ENCODE data around the gene EHD3. TPM values are rescaled to one million over a fixed set of nuclear protein-coding genes. Genes with fewer than 3 reads are reported as not detected.

Gene EHD3
- total and polyA plus RNA-seq, 2 of the 8 experiments (the other 6 are each of a cell fraction or from before 2014, with no cell fraction given): 9.3 to 12.0 TPM

DNA sequence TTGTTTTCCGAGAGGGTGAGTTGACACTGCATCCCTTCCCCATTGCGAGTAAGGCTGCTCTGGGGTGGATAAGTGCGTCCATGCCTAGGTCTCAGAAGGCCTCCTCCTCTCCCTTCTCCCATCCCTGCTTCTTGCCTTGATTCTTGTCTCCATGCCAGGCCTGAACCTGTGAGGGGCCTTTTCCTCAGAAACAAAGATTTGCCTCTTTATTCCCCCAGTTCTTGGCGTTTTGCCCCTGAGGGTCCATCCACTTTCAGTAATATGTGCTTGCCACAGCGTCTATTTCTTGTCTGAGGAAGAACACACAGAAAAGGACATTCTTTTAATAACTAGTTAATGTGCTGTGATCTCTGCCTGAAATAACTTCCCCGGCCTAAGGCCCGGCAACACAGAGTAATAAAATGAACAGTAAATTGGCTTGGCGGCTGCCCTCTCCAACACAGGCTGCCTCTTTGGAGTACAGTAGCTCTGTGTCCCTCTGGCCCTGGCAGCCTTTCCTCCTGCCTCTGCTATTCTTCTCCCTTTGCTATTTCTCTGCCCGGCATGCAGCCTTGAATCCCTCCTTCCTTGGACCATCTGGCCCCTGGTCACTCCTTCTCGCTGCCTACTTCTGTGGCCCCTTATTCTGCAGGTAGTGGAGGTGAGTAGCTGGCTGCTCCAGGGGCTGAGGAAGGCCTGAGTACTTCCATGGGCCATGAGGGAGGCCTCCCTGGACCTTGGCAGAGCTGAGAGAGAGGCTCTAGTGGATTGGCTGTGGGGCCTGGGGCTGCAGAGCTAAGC lies 4.4 kb downstream of the EHD3 start (continued):
- TF ChIP-seq KDM1A (IDR thresholded peaks at IDR 0.05; ENCODE audit: borderline replicate concordance, low read length): no peak
- TF ChIP-seq CHD2 (IDR thresholded peaks at IDR 0.05; ENCODE audit: low read length): no peak
- TF ChIP-seq MAFK (IDR thresholded peaks at IDR 0.05; ENCODE audit: low read depth, low read length): no peak
- TF ChIP-seq CTBP2 (IDR thresholded peaks at IDR 0.05; ENCODE audit: borderline replicate concordance, insufficient read depth, insufficient read length, low read length): no peak
- no peak for TF ChIP-seq CBX8 (IDR thresholded peaks at IDR 0.05; ENCODE audit: borderline replicate concordance, low read depth, low read length)
- TF ChIP-seq RAD21 (IDR thresholded peaks at IDR 0.05 in 1 of 2, conservative IDR thresholded peaks at IDR 0.05 in 1 of 2; ENCODE audit: low read depth in 2 of 2, low read length in 2 of 2): no peak

All from H1 (cell line).